A549 (cell line): Measurements from ENCODE around the gene NRAP.

ENCODE experiments used
- EHMT2 ChIP-seq: fragments of 200-600 bp; sonication (generic); IDR thresholded peaks from 2 replicates; pipeline ENCODE4 v1.6.1; 2016; ENCODE audit warnings: antibody characterized with exemption, low read depth, mild to moderate bottlenecking, moderate library complexity
- ELK1 ChIP-seq: fragments of 150-350 bp; IDR thresholded peaks from 2 replicates; pipeline ENCODE4 v1.6.1; 2014; ENCODE audit warnings: low read depth, mild to moderate bottlenecking, low read length
- GATA3 ChIP-seq: IDR thresholded peaks from 2 replicates; pipeline ENCODE4 v1.6.1; 2012; ENCODE audit warnings: borderline replicate concordance
- JUNB ChIP-seq: fragments of >200 bp; sonication (Bioruptor Twin); formaldehyde crosslinking; IDR thresholded peaks from 2 replicates; pipeline ENCODE4 v1.6.1; 2016
- MAFK ChIP-seq: fragments of 450-650 bp; IDR thresholded peaks from 2 replicates; pipeline ENCODE4 v1.6.1; 2014; ENCODE audit not compliant: partially characterized antibody
- POLR2A ChIP-seq: IDR thresholded peaks from 2 replicates; pipeline ENCODE4 v1.6.1; 2012; ENCODE audit warnings: mild to moderate bottlenecking, low read length
- RAD21 ChIP-seq, 2 experiments: fragments of >200 bp in 1 of 2; sonication (Bioruptor Twin) in 1 of 2; formaldehyde crosslinking in 1 of 2; IDR thresholded peaks in 1 of 2; conservative IDR thresholded peaks in 1 of 2; 2 replicates in 1 of 2; 3 replicates in 1 of 2; pipeline ENCODE4 v1.6.1; 2012 to 2018; ENCODE audit warnings: inconsistent platforms in 1 of 2
- RNF2 ChIP-seq: fragments of 200-600 bp; sonication (generic); IDR thresholded peaks from 2 replicates; pipeline ENCODE4 v1.6.1; 2016; ENCODE audit warnings: low read depth, mild to moderate bottlenecking, antibody characterized with exemption, moderate library complexity, borderline replicate concordance
- TF ChIP-seq, protein P1 (sequence below): fragments of >200 bp; sonication (Bioruptor Twin); formaldehyde crosslinking; IDR thresholded peaks from 3 replicates; pipeline ENCODE4 v1.5.1; 2016

- TF ChIP-seq RAD21 (conservative IDR thresholded peaks at IDR 0.05 in 1 of 2, IDR thresholded peaks at IDR 0.05 in 1 of 2) (no peak), ELK1 (no peak), EHMT2 (no peak), RNF2 (no peak), GATA3 (no peak), POLR2A (no peak), JUNB (no peak), MAFK (no peak)
- TF ChIP-seq, protein P1, sequence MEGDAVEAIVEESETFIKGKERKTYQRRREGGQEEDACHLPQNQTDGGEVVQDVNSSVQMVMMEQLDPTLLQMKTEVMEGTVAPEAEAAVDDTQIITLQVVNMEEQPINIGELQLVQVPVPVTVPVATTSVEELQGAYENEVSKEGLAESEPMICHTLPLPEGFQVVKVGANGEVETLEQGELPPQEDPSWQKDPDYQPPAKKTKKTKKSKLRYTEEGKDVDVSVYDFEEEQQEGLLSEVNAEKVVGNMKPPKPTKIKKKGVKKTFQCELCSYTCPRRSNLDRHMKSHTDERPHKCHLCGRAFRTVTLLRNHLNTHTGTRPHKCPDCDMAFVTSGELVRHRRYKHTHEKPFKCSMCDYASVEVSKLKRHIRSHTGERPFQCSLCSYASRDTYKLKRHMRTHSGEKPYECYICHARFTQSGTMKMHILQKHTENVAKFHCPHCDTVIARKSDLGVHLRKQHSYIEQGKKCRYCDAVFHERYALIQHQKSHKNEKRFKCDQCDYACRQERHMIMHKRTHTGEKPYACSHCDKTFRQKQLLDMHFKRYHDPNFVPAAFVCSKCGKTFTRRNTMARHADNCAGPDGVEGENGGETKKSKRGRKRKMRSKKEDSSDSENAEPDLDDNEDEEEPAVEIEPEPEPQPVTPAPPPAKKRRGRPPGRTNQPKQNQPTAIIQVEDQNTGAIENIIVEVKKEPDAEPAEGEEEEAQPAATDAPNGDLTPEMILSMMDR, result no peak
These were observed 54.1 kb downstream of the NRAP start for GRCh38 chr10:113609704-113610108.
